SK-N-SH treated with all-trans-retinoic acid at 6 μM for 48 hours (cell line): Measurements from ENCODE around the gene YPEL2.

Experiments used
- ATAC-seq: fragments of 200-7000 bp; cut with Tn5 transposase; 3 replicates; pipeline ENCODE4 v1.9.1; 2020; ENCODE audit warnings: mild to moderate bottlenecking, moderate library complexity
- ARNTL ChIP-seq: fragments of 450-650 bp; formaldehyde crosslinking; IDR thresholded peaks from 2 replicates; pipeline ENCODE4 v1.5.0; 2020; ENCODE audit warnings: low read depth, mild to moderate bottlenecking, moderate library complexity, borderline replicate concordance
- BACH2 ChIP-seq: fragments of 250-450 bp; sonication (Bioruptor Pico); IDR thresholded peaks from 2 replicates; pipeline ENCODE4 v1.9.0; 2021; ENCODE audit warnings: mild to moderate bottlenecking, borderline replicate concordance
- CREB5 ChIP-seq: fragments of 250-450 bp; sonication (Bioruptor Pico); IDR thresholded peaks from 2 replicates; pipeline ENCODE4 v1.5.1; 2020; ENCODE audit warnings: low read depth, mild to moderate bottlenecking, moderate library complexity
- CSDC2 ChIP-seq: fragments of 250-450 bp; sonication (Bioruptor Pico); IDR thresholded peaks from 2 replicates; pipeline ENCODE4 v1.5.0; 2020; ENCODE audit warnings: mild to moderate bottlenecking, moderate library complexity
- CSRNP3 ChIP-seq: fragments of 250-450 bp; sonication (Bioruptor Pico); IDR thresholded peaks from 2 replicates; pipeline ENCODE4 v1.5.1; 2021; ENCODE audit warnings: mild to moderate bottlenecking, moderate library complexity
- ESRRG ChIP-seq: fragments of 250-450 bp; sonication (Bioruptor Pico); IDR thresholded peaks from 2 replicates; pipeline ENCODE4 v1.6.1; 2021; ENCODE audit warnings: mild to moderate bottlenecking
- GLIS3 ChIP-seq: fragments of 250-450 bp; sonication (Bioruptor Pico); IDR thresholded peaks from 2 replicates; pipeline ENCODE4 v1.5.0; 2020; ENCODE audit warnings: mild to moderate bottlenecking, moderate library complexity
- ISL1 ChIP-seq: fragments of 250-450 bp; sonication (Bioruptor Pico); IDR thresholded peaks from 2 replicates; pipeline ENCODE4 v2.1.2; 2022; ENCODE audit warnings: mild to moderate bottlenecking, moderate library complexity
- OSR1 ChIP-seq: fragments of 250-450 bp; sonication (Bioruptor Pico); IDR thresholded peaks from 2 replicates; pipeline ENCODE4 v1.8.0; 2022; ENCODE audit warnings: moderate library complexity, mild to moderate bottlenecking, inconsistent platforms
- PATZ1 ChIP-seq: fragments of 250-450 bp; sonication (Bioruptor Pico); IDR thresholded peaks from 2 replicates; pipeline ENCODE4 v1.8.0; 2020; ENCODE audit warnings: mild to moderate bottlenecking, moderate library complexity, borderline replicate concordance
- POU6F1 ChIP-seq: fragments of 250-450 bp; sonication (Bioruptor Pico); IDR thresholded peaks from 2 replicates; pipeline ENCODE4 v1.8.0; 2021; ENCODE audit warnings: low read depth, mild to moderate bottlenecking, moderate library complexity, borderline replicate concordance
- RARB ChIP-seq: fragments of 250-450 bp; sonication (Bioruptor Pico); IDR thresholded peaks from 2 replicates; pipeline ENCODE4 v1.8.0; 2021; ENCODE audit warnings: mild to moderate bottlenecking, moderate library complexity
- SNAI2 ChIP-seq: fragments of 250-450 bp; sonication (Bioruptor Pico); IDR thresholded peaks from 2 replicates; pipeline ENCODE4 v1.5.0; 2020; ENCODE audit warnings: mild to moderate bottlenecking, moderate library complexity
- TCF4 ChIP-seq: fragments of 250-450 bp; sonication (Bioruptor Pico); IDR thresholded peaks from 2 replicates; pipeline ENCODE4 v1.8.0; 2021; ENCODE audit warnings: mild to moderate bottlenecking, moderate library complexity, borderline replicate concordance
- TOX ChIP-seq: fragments of 250-450 bp; sonication (Bioruptor Pico); IDR thresholded peaks from 2 replicates; pipeline ENCODE4 v1.8.0; 2021; ENCODE audit warnings: mild to moderate bottlenecking, moderate library complexity, borderline replicate concordance
- TSHZ2 ChIP-seq: fragments of 250-450 bp; sonication (Bioruptor Pico); IDR thresholded peaks from 2 replicates; pipeline ENCODE4 v1.5.0; 2020; ENCODE audit warnings: mild to moderate bottlenecking, moderate library complexity
- ZC3H10 ChIP-seq: fragments of 250-450 bp; sonication (Bioruptor Pico); IDR thresholded peaks from 2 replicates; pipeline ENCODE4 v1.5.1; 2021; ENCODE audit warnings: mild to moderate bottlenecking, moderate library complexity
- ZFP3 ChIP-seq: fragments of 250-450 bp; sonication (Bioruptor Pico); IDR thresholded peaks from 2 replicates; pipeline ENCODE4 v1.5.0; 2020; ENCODE audit warnings: mild to moderate bottlenecking, moderate library complexity
- ZFP30 ChIP-seq: fragments of 450-650 bp; formaldehyde crosslinking; IDR thresholded peaks from 2 replicates; pipeline ENCODE4 v1.5.0; 2022; ENCODE audit warnings: mild to moderate bottlenecking, moderate library complexity
- ZNF565 ChIP-seq: fragments of 450-650 bp; formaldehyde crosslinking; conservative IDR thresholded peaks from 2 replicates; pipeline ENCODE4 v1.5.0; 2020; ENCODE audit warnings: low read depth, mild to moderate bottlenecking, moderate library complexity
- ZNF70 ChIP-seq: fragments of 450-650 bp; formaldehyde crosslinking; IDR thresholded peaks from 2 replicates; pipeline ENCODE4 v1.5.0; 2020; ENCODE audit warnings: mild to moderate bottlenecking, moderate library complexity
- ZNF8 ChIP-seq: fragments of 450-650 bp; formaldehyde crosslinking; IDR thresholded peaks from 2 replicates; pipeline ENCODE4 v1.5.0; 2020; ENCODE audit warnings: mild to moderate bottlenecking, moderate library complexity

YPEL2 gene

GRCh38 chr17:59376506-59376905, 45.1 kb downstream of the YPEL2 start:
- TF ChIP-seq ESRRG (no peak), GLIS3 (CRISPR knock-in tag) (no peak), ISL1 (no peak), PATZ1 (CRISPR knock-in tag) (no peak), ZC3H10 (no peak), ZNF70 (CRISPR knock-in tag) (no peak), ZFP3 (CRISPR knock-in tag) (no peak), OSR1 (no peak), CSRNP3 (CRISPR knock-in tag) (no peak), SNAI2 (CRISPR knock-in tag) (no peak), TCF4 (no peak), ZNF8 (no peak)
- no peak for ATAC-seq

- ATAC-seq: peak; percentile 69
Observed at GRCh38 chr17:59377410-59377809, 46.0 kb downstream of the YPEL2 start.

GRCh38 chr17:59378675-59379074, 47.2 kb downstream of the YPEL2 start:
- ATAC-seq: peak; percentile 82
- no peak for TF ChIP-seq TCF4
- TF ChIP-seq CREB5 (CRISPR knock-in tag): no peak
- TF ChIP-seq ZFP30 (CRISPR knock-in tag): no peak
- no peak for TF ChIP-seq GLIS3 (CRISPR knock-in tag)
- no peak for TF ChIP-seq ESRRG
- no peak for TF ChIP-seq ISL1
- no peak for TF ChIP-seq ZNF565 (CRISPR knock-in tag)
- TF ChIP-seq ARNTL (CRISPR knock-in tag): no peak
- no peak for TF ChIP-seq ZFP3 (CRISPR knock-in tag)
- no peak for TF ChIP-seq OSR1
- no peak for TF ChIP-seq CSDC2 (CRISPR knock-in tag)
- no peak for TF ChIP-seq TOX
- no peak for TF ChIP-seq POU6F1 (CRISPR knock-in tag)

More at GRCh38 chr17:59377410-59377809, 46.0 kb downstream of the YPEL2 start:
- peak; percentile 39; the same call in 1 of the 2 replicates for TF ChIP-seq TCF4
- TF ChIP-seq SNAI2 (CRISPR knock-in tag): 0 out of 2 replicates have a peak, but pooled peaks have one; percentile 52
- TF ChIP-seq TSHZ2: 0 out of 2 replicates have a peak, but pooled peaks have one; percentile 32
- TF ChIP-seq ZFP30 (CRISPR knock-in tag): no peak
- TF ChIP-seq OSR1: no peak

- no peak for ATAC-seq
- TF ChIP-seq ARNTL (CRISPR knock-in tag) (no peak), ZNF8 (no peak), ISL1 (no peak), CREB5 (CRISPR knock-in tag) (no peak), RARB (CRISPR knock-in tag) (no peak), CSDC2 (CRISPR knock-in tag) (no peak), ZC3H10 (no peak), ZFP3 (CRISPR knock-in tag) (no peak), ESRRG (no peak), ZFP30 (CRISPR knock-in tag) (no peak), ZNF70 (CRISPR knock-in tag) (no peak), BACH2 (no peak), TCF4 (no peak), ZNF565 (CRISPR knock-in tag) (no peak), POU6F1 (CRISPR knock-in tag) (no peak)
Observed at GRCh38 chr17:59380474-59380873, 49.0 kb downstream of the YPEL2 start.
